Erythroblast (primary cell): Measurements from ENCODE around the gene VASH1.

Source experiments
- GATA1 ChIP-seq: IDR thresholded peaks from 2 replicates; pipeline ENCODE4 v1.6.1; 2011; ENCODE audit warnings: low read depth, mild to moderate bottlenecking, control low read depth, low read length, moderate library complexity
- POLR2A ChIP-seq: IDR thresholded peaks from 2 replicates; pipeline ENCODE4 v1.6.1; 2011; ENCODE audit warnings: mild to moderate bottlenecking, low read length

GRCh38 chr14:76784881-76785280 lies 23.6 kb downstream of the VASH1 start:
- TF ChIP-seq POLR2A = no peak
- no peak for TF ChIP-seq GATA1
